Aorta (tissue), 5 donors: Measurements from ENCODE around the gene PDE8A. TPM values are rescaled to one million over a fixed set of nuclear protein-coding genes. Genes with fewer than 3 reads are reported as not detected.

ENCODE experiments used
- ATAC-seq: fragments of 200-7000 bp; cut with Tn5 transposase; one replicate; pipeline ENCODE4 v1.9.1; 2022; ENCODE audit warnings: moderate library complexity; ENCODE audit not compliant: low FRiP score
- DNase-seq, 2 donors: peaks; one replicate each; pipeline ENCODE4 v3.0.0-alpha.2; 2020
- H3K27ac ChIP-seq, 2 donors: one replicate each; pipeline ENCODE4 v1.5.1; 2013; ENCODE audit warnings: low read length in 2 of 2, mild to moderate bottlenecking in 2 of 2, moderate library complexity in 2 of 2, control low read depth in 1 of 2, inconsistent platforms in 1 of 2, low read depth in 1 of 2
- H3K27me3 ChIP-seq, 2 donors: one replicate each; pipeline ENCODE4 v1.6.1; 2013; ENCODE audit warnings: control low read depth in 1 of 2, low read length in 1 of 2, mild to moderate bottlenecking in 1 of 2, moderate library complexity in 1 of 2; ENCODE audit not compliant: insufficient read depth in 2 of 2, control insufficient read depth in 1 of 2
- H3K36me3 ChIP-seq, 2 donors: one replicate each; pipeline ENCODE4 v1.6.1; 2013; ENCODE audit warnings: control low read depth in 1 of 2, low read length in 1 of 2, mild to moderate bottlenecking in 1 of 2; ENCODE audit not compliant: insufficient read depth in 2 of 2, control insufficient read depth in 1 of 2
- H3K4me1 ChIP-seq, 2 donors: one replicate each; pipeline ENCODE4 v1.6.1; 2013; ENCODE audit warnings: low read length in 2 of 2, control low read depth in 1 of 2, mild to moderate bottlenecking in 1 of 2, moderate library complexity in 1 of 2; ENCODE audit not compliant: insufficient read depth in 2 of 2, control insufficient read depth in 1 of 2
- H3K4me3 ChIP-seq, 2 donors: one replicate each; pipeline ENCODE4 v1.5.1; 2013; ENCODE audit warnings: low read length in 2 of 2, control low read depth in 1 of 2, mild to moderate bottlenecking in 1 of 2
- H3K9me3 ChIP-seq: one replicate; pipeline ENCODE4 v1.6.1; 2013; ENCODE audit warnings: mild to moderate bottlenecking, low read length; ENCODE audit not compliant: control insufficient read depth
- WGBS, 2 donors: extraction: QIAGEN DNeasy Blood & Tissue Kit; methylation state at CpG; one replicate each; pipeline ENCODE4 v1.1.7; 2013; 5-methylcytosine and 5-hydroxymethylcytosine counted together
- intact Hi-C, 2 donors: fragments of 100-400 bp; cut with DNase I; formaldehyde crosslinking; loops; one replicate each; pipeline versions ENCODE4 v1.14.2 to v1.15.0; 2022
- polyA plus RNA-seq, 2 donors: library from polyadenylated mRNA; stranded (reverse); fragments of 200-250 nt; gene quantifications; one replicate each; pipeline ENCODE4 v1.2.3, GENCODE V29; 2013
- total RNA-seq, 2 donors: library from RNA; stranded (reverse); fragmentation: NEBNext Ultra II Directional; extraction: Animal tissue kit (Norgen Biotek cat#: 25700); gene quantifications; one replicate each; pipeline ENCODE4 v1.2.1, GENCODE V29; 2021
- donor health status: healthy with polysubstance abuse.
- donor health status: Bipolar disorder and iron deficiency.
- donor health status: DM: no; HTN: no; CAD: no.
- donor health status: DM: no; HTN: no; CAD: no.
- donor health status: DM: yes; HTN: yes; CAD: no.

Gene PDE8A
- total and polyA plus RNA-seq, 4 donors: 8.5 to 71.1 (median 46.6) TPM

- H3K4me3 ChIP-seq: no peak overlapping the region
- 94 to 100% methylated on average over 1 of the region's 1 CpG for WGBS, 2 donors
- H3K36me3 ChIP-seq: no peaks in the 10 kb centered on the region
- intact Hi-C loops: loop anchor here (2.0 to 10.0 kb wide), 3 partner anchors 89 to 369 kb away; no protein-coding TSS in a partner anchor
- no peak for DNase-seq
- H3K27ac ChIP-seq: no peak overlapping the region
- peaks cover 0 to 2% of the 10 kb centered on the region in 2 donors for H3K27me3 ChIP-seq
- peaks cover 0 to 2% of the 10 kb centered on the region in 2 donors for H3K4me1 ChIP-seq
- no peak for ATAC-seq
- no peaks in the 10 kb centered on the region for H3K9me3 ChIP-seq
Measured at GRCh38 chr15:84953726-84954125, 27.9 kb upstream of the PDE8A start.

- H3K27me3 ChIP-seq: peaks cover 0 to 2% of the 10 kb centered on the region in 2 donors
- peak; percentile 90 for ATAC-seq
- intact Hi-C loops: loop anchor here (2.0 to 10.0 kb wide), 2 partner anchors 90 to 370 kb away; no protein-coding TSS in a partner anchor
- WGBS, 2 donors: 33 to 37% methylated on average over 15 of the region's 15 CpGs
- no peaks in the 10 kb centered on the region for H3K36me3 ChIP-seq
- H3K9me3 ChIP-seq: no peaks in the 10 kb centered on the region
- no peak overlapping the region for H3K4me3 ChIP-seq
- peak; percentile 81 to 88 for DNase-seq
- H3K27ac ChIP-seq: no peak overlapping the region
- H3K4me1 ChIP-seq: peaks cover 0 to 2% of the 10 kb centered on the region in 2 donors
Measured at GRCh38 chr15:84955089-84955848, 26.4 kb upstream of the PDE8A start.

DNA sequence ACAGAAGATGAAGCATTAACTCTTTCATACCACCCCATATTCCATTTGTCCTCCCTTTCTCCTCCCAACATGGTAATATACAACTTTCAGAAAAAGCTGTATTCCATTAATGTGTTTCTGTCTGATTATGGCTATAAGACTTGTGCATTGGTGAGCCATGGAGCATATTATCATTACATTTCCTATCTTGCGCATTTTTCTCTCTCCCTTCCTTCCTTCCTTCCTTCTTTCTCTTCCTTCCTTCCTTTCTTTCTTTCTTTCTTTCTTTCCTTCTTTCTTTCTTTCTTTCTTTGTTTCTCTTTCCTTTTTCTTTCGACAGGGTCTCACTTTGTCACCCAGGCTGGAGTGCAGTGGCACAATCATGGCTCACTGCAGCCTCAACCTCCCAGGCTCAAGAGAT is 25.5 kb upstream of the PDE8A start:
- DNase-seq (no peak), ATAC-seq (no peak)
- no peaks in the 10 kb centered on the region for H3K36me3 ChIP-seq
- H3K4me1 ChIP-seq: peaks cover 0 to 2% of the 10 kb centered on the region in 2 donors
- no peak overlapping the region for H3K27ac ChIP-seq
- H3K4me3 ChIP-seq: no peak overlapping the region
- intact Hi-C loops: loop anchor here in 1 of 2 donors (10.0 kb wide), 1 partner anchor 371 kb away; no protein-coding TSS in a partner anchor
- peaks cover 0 to 2% of the 10 kb centered on the region in 2 donors for H3K27me3 ChIP-seq
- 92 to 94% methylated on average over 2 of the region's 2 CpGs for WGBS, 2 donors
- H3K9me3 ChIP-seq: no peaks in the 10 kb centered on the region

DNA sequence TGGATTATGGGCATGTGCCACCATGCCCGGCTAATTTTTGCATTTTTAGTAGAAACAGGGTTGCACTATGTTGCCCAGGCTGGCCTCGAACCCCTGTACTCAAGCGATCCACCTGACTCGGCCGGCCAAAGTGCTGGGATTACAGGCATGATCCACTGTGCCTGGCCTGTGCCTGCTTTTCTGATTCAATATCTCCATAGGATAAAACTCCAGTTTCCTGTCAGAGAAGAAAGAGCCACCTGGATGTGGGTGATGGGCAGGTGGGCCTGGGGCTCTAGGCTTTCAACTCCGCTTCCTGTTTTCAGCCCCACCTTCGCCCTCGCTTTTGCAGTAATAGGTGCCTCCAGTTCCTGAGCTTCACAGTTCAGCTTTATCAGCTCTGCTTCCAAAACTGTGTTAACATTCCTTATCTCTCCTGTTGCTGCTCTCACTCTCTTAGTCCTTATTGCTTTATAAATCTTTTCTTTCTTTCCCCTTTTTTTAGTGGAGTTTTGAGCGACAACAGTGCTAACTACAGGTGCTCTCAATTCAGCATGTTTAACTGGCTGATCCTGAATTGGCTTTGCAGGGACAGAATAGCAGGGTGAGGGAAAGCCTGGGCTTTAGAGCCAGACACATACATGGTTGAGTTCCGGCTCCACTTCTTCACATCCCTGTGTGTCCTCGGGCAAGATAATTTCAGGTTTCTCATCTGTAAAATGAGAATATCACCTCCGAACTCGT is 21.1 kb upstream of the PDE8A start:
- WGBS, 2 donors: 91 to 94% methylated on average over 13 of the region's 13 CpGs
- Histone ChIP-seq H3K36me3 (no peaks in the 10 kb centered on the region), H3K27ac (no peak overlapping the region), H3K27me3 (peaks cover 0 to 2% of the 10 kb centered on the region in 2 donors), H3K4me3 (no peak overlapping the region), H3K9me3 (no peaks in the 10 kb centered on the region), H3K4me1 (no peaks in the 10 kb centered on the region)
- ATAC-seq (no peak), DNase-seq (no peak)
- intact Hi-C loops: no loop called here

DNA sequence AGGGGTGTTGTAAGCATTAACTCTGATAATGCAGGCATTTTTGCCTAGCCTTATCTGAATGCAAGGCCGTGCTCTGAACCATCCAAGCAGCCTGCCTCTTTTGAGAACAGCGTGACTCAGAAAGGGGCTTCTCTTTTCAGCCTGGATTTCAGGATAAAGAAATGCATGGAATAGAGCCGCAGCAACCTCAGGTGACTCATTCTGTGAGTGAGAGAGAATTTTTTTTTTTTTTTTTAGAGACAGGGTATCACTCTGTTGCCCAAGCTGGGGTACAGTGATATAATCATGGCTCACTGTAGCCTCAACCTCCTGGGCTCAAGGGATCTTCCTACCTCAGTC is 20.6 kb upstream of the PDE8A start:
- no peaks in the 10 kb centered on the region for H3K36me3 ChIP-seq
- H3K9me3 ChIP-seq: no peaks in the 10 kb centered on the region
- intact Hi-C loops: no loop called here
- H3K4me3 ChIP-seq: no peak overlapping the region
- peaks cover 0 to 2% of the 10 kb centered on the region in 2 donors for H3K27me3 ChIP-seq
- no peak for ATAC-seq
- no peaks in the 10 kb centered on the region for H3K4me1 ChIP-seq
- no peak for DNase-seq
- no peak overlapping the region for H3K27ac ChIP-seq
- 92 to 93% methylated on average over 3 of the region's 3 CpGs for WGBS, 2 donors

- Histone ChIP-seq H3K27ac (no peak overlapping the region), H3K4me1 (no peaks in the 10 kb centered on the region), H3K4me3 (no peak overlapping the region), H3K9me3 (no peaks in the 10 kb centered on the region), H3K36me3 (no peaks in the 10 kb centered on the region), H3K27me3 (peaks cover 0 to 2% of the 10 kb centered on the region in 2 donors)
- DNase-seq (no peak), ATAC-seq (no peak)
- intact Hi-C loops: no loop called here
- 89 to 92% methylated on average over 3 of the region's 3 CpGs for WGBS, 2 donors
Measured at GRCh38 chr15:84961707-84962106, 19.9 kb upstream of the PDE8A start.

- no peaks in the 10 kb centered on the region for H3K36me3 ChIP-seq
- H3K4me3 ChIP-seq: no peak overlapping the region
- peaks cover 0 to 2% of the 10 kb centered on the region in 2 donors for H3K27me3 ChIP-seq
- intact Hi-C loops: no loop called here
- no peaks in the 10 kb centered on the region for H3K9me3 ChIP-seq
- H3K27ac ChIP-seq: no peak overlapping the region
- DNase-seq (no peak), ATAC-seq (no peak)
- 68 to 75% methylated on average over 3 of the region's 3 CpGs for WGBS, 2 donors
- H3K4me1 ChIP-seq: no peaks in the 10 kb centered on the region
Measured at GRCh38 chr15:84962955-84963354, 18.7 kb upstream of the PDE8A start.

GRCh38 chr15:84967380-84967779 is 14.3 kb upstream of the PDE8A start:
- Histone ChIP-seq H3K4me3 (no peak overlapping the region), H3K4me1 (no peaks in the 10 kb centered on the region), H3K9me3 (no peaks in the 10 kb centered on the region), H3K27me3 (no peaks in the 10 kb centered on the region), H3K36me3 (no peaks in the 10 kb centered on the region), H3K27ac (no peak overlapping the region)
- DNase-seq: no peak
- WGBS, 2 donors: 56 to 63% methylated on average over 3 of the region's 3 CpGs
- ATAC-seq: no peak
- intact Hi-C loops: no loop called here
